A673 (cell line): Measurements from ENCODE around the gene ACTR6. TPM values are rescaled to one million over a fixed set of nuclear protein-coding genes. Genes with fewer than 3 reads are reported as not detected.

Experiments used
- BruUV-seq: library from RNA; stranded (reverse); fragments of 400-500 nt; replicated peaks from 2 replicates; lab custom pipeline; 2021; lab: Mats Ljungman, UMichigan
- CTCF ChIA-PET: fragments of 300-600 bp; sonication (Branson Sonifier 250); formaldehyde crosslinking; loops from one replicate; lab custom pipeline; 2022; ENCODE audit warnings: antibody characterized with exemption; lab: Charles Lee
- POLR2A ChIA-PET: fragments of 300-600 bp; sonication (Branson Sonifier 250); formaldehyde crosslinking; loops from one replicate; lab custom pipeline; 2022; ENCODE audit warnings: antibody characterized with exemption; ENCODE audit not compliant: low non-redundant PET; lab: Charles Lee
- DNase-seq: peaks from one replicate; pipeline ENCODE4 v3.0.0-alpha.2; 2015; ENCODE audit warnings: low spot score
- H3K27ac ChIP-seq: fragments of 200-600 bp; sonication (generic); 2 replicates; pipeline ENCODE4 v1.5.1; 2016; ENCODE audit warnings: mixed run types, low read depth, mild to moderate bottlenecking, mixed read lengths, antibody characterized with exemption, low read length; ENCODE audit not compliant: poor library complexity, severe bottlenecking
- H3K27me3 ChIP-seq: fragments of 200-600 bp; sonication (generic); replicated peaks from 2 replicates; pipeline ENCODE4 v1.6.1; 2017; ENCODE audit warnings: mixed run types, low read depth, mild to moderate bottlenecking, mixed read lengths, antibody characterized with exemption, low read length; ENCODE audit not compliant: insufficient read depth, poor library complexity
- H3K36me3 ChIP-seq: fragments of 200-600 bp; sonication (generic); 2 replicates; pipeline ENCODE4 v1.6.1; 2016; ENCODE audit warnings: mixed run types, mild to moderate bottlenecking, mixed read lengths, antibody characterized with exemption, low read length; ENCODE audit not compliant: insufficient read depth, poor library complexity, severe bottlenecking
- H3K4me1 ChIP-seq: fragments of 200-600 bp; sonication (generic); 2 replicates; pipeline ENCODE4 v1.6.1; 2017; ENCODE audit warnings: mixed run types, mild to moderate bottlenecking, mixed read lengths, antibody characterized with exemption, low read length; ENCODE audit not compliant: insufficient read depth, poor library complexity, severe bottlenecking
- H3K4me3 ChIP-seq: fragments of 200-600 bp; sonication (generic); 2 replicates; pipeline ENCODE4 v1.5.1; 2016; ENCODE audit warnings: low read depth, mixed run types, mild to moderate bottlenecking, mixed read lengths, low read length; ENCODE audit not compliant: poor library complexity, severe bottlenecking
- H3K9me3 ChIP-seq: fragments of 200-600 bp; sonication (generic); 2 replicates; pipeline ENCODE4 v1.6.1; 2016; ENCODE audit warnings: mixed run types, low read depth, mild to moderate bottlenecking, mixed read lengths, antibody characterized with exemption, low read length; ENCODE audit not compliant: poor library complexity, severe bottlenecking
- EZH2 ChIP-seq: fragments of 200-600 bp; sonication (generic); IDR thresholded peaks from 2 replicates; pipeline ENCODE4 v1.6.1; 2017; ENCODE audit warnings: borderline replicate concordance, low read depth, mild to moderate bottlenecking, mixed read lengths, antibody characterized with exemption, low read length; ENCODE audit not compliant: poor library complexity, severe bottlenecking
- intact Hi-C: fragments of 100-400 bp; cut with micrococcal nuclease; formaldehyde crosslinking; loops from one replicate; pipeline ENCODE4 v1.10.0; 2022; ENCODE audit not compliant: unreplicated experiment
- total RNA-seq: library from RNA; stranded (reverse); gene quantifications from 2 replicates; pipeline ENCODE4 v1.2.3, GENCODE V29; 2021
- TF ChIP-seq, protein P1 (sequence below): fragments of 300-800, 200-600 bp; sonication (generic); conservative IDR thresholded peaks from 2 replicates; pipeline ENCODE4 v1.5.1; 2017; ENCODE audit warnings: low read depth, mild to moderate bottlenecking, antibody characterized with exemption, low read length, moderate library complexity, mixed read lengths

Gene ACTR6
- total RNA-seq, 1 experiment from 2014 or later: 36.0 TPM

DNA sequence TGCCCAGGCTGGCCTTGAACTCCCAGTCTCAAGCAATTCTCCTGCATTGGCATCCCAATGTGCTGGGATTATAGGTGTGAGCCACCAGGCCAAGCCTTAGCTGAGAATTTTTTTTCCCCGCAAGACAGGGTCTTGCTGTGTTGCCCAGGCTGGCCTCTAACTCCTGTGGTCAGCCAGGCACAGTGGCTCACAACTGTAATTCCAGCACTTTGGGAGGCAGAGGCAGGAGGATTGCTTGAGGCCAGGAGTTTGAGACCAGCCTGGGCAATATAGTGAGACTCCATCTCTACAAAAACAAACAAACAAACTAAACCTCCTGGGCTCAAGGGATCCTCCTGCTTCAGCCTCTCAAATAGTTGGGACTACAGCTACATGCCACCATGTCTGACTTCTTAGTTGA is 39.0 kb downstream of the ACTR6 start:
- BruUV-seq: no TSS peak
- Histone ChIP-seq H3K27me3 (no peaks in the 10 kb centered on the region), H3K36me3 (no peaks in the 10 kb centered on the region), H3K4me3 (no peak overlapping the region), H3K9me3 (no peaks in the 10 kb centered on the region), H3K27ac (no peak overlapping the region), H3K4me1 (no peaks in the 10 kb centered on the region)
- ChIA-PET CTCF (no interaction called here), POLR2A (no interaction called here)
- TF ChIP-seq EZH2: no peak
- TF ChIP-seq, protein P1, sequence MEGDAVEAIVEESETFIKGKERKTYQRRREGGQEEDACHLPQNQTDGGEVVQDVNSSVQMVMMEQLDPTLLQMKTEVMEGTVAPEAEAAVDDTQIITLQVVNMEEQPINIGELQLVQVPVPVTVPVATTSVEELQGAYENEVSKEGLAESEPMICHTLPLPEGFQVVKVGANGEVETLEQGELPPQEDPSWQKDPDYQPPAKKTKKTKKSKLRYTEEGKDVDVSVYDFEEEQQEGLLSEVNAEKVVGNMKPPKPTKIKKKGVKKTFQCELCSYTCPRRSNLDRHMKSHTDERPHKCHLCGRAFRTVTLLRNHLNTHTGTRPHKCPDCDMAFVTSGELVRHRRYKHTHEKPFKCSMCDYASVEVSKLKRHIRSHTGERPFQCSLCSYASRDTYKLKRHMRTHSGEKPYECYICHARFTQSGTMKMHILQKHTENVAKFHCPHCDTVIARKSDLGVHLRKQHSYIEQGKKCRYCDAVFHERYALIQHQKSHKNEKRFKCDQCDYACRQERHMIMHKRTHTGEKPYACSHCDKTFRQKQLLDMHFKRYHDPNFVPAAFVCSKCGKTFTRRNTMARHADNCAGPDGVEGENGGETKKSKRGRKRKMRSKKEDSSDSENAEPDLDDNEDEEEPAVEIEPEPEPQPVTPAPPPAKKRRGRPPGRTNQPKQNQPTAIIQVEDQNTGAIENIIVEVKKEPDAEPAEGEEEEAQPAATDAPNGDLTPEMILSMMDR: no peak
- no peak for DNase-seq
- intact Hi-C loops: no loop called here

DNA sequence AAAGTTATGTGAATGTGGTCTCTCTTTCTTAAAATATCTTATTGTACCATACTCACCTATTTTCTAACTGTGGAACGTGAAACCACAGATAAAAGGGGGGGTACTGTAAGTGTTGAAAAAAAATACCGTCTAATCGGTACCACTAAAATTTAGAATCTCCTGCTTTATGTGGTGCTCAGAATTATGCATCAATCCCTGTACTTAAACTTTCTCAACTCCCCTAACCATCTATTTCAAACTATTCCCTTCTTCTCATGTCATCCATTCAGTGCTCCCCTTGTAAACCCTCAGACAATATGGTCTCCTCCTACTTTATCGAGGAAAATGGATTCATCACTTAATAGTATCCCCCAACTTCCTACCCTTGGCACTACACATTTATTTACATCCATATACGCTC is 42.5 kb downstream of the ACTR6 start:
- intact Hi-C loops: no loop called here
- Histone ChIP-seq H3K27ac (no peak overlapping the region), H3K27me3 (no peaks in the 10 kb centered on the region), H3K4me3 (no peak overlapping the region), H3K9me3 (no peaks in the 10 kb centered on the region), H3K4me1 (no peaks in the 10 kb centered on the region), H3K36me3 (no peaks in the 10 kb centered on the region)
- no peak for TF ChIP-seq EZH2
- TF ChIP-seq, protein P1: no peak
- BruUV-seq: no TSS peak
- no peak for DNase-seq
- ChIA-PET POLR2A (interaction anchor here (0.7 kb wide), 1 partner anchor 326 kb away, joined by 3 read pairs; no protein-coding TSS in a partner anchor), CTCF (no interaction called here)

DNA sequence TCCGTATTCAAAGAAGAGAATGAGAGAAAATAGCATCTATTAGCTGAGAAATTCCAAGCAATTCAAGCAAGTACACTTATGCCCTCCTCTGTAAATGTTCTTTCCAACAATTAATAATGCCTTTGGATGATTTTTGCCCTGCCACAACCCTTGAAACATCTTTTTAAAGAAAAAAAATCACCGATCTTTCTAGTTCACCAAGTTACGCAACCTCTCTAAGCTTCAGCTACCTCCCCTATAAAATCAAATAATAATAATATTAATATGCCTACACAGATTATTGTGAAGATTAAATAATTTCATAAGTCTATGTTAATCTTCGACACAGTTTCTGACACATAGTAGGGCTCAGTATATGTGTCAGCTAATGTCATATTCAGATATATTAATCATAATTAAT is 47.1 kb downstream of the ACTR6 start:
- CTCF ChIA-PET: no interaction called here
- Histone ChIP-seq H3K27ac (no peak overlapping the region), H3K4me1 (no peaks in the 10 kb centered on the region), H3K27me3 (no peaks in the 10 kb centered on the region), H3K9me3 (no peaks in the 10 kb centered on the region), H3K4me3 (no peak overlapping the region), H3K36me3 (no peaks in the 10 kb centered on the region)
- intact Hi-C loops: no loop called here
- DNase-seq: no peak
- POLR2A ChIA-PET: no interaction called here
- TF ChIP-seq EZH2: no peak
- TF ChIP-seq, protein P1: no peak
- no TSS peak for BruUV-seq
